Right lobe of liver (tissue), 4 donors: ENCODE measurements around the gene DAZAP1.

Source experiments
- POLR2A ChIP-seq: fragments of 450-650 bp; IDR thresholded peaks from one replicate; pipeline ENCODE4 v1.6.1; 2017; ENCODE audit warnings: antibody characterized with exemption, mild to moderate bottlenecking
- TF ChIP-seq, protein P1 (sequence below), 4 donors: fragments of 200-600 bp in 3 of 4; fragments of 450-650 bp in 1 of 4; IDR thresholded peaks; one replicate each; pipeline versions ENCODE4 v1.5.1 to v1.8.0; 2016 to 2022; ENCODE audit warnings: antibody characterized with exemption in 4 of 4, mild to moderate bottlenecking in 2 of 4
- donor health status: DM: no; HTN: no; CAD: no.
- donor health status: DM: no; HTN: no; CAD: no.
- donor health status: DM: no; HTN: yes; CAD: no.

DNA sequence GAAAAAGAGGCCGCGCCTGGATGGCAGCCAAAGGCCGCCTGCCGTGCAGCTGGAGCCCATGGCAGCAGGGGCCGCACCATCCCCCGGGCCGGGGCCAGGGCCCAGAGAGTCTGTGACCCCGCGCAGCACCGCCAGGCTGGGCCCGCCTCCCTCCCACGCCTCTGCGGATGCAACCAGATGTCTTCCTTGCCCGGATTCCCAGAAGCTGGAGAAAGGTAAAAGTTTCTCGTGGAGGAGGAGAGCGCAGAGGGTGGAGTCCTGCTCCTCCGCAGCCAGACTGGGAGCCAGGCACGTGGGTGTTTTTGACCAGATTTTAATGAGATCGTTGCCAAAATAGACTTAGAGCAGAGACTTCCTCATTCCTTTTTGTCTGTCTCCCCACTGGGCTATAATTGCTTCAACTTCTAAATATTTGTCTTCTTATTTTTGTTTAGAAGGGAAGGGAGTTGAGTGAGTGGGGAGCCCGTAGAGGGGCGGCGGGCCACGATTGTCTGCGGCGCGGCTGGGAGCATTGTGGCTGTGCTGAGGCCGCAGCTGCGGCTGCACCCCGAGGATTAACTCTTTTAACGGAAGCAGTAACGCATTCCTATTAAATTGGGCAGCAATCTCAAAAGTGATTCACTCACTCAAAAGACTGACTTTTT lies 46.4 kb upstream of the DAZAP1 start:
- TF ChIP-seq, protein P1, sequence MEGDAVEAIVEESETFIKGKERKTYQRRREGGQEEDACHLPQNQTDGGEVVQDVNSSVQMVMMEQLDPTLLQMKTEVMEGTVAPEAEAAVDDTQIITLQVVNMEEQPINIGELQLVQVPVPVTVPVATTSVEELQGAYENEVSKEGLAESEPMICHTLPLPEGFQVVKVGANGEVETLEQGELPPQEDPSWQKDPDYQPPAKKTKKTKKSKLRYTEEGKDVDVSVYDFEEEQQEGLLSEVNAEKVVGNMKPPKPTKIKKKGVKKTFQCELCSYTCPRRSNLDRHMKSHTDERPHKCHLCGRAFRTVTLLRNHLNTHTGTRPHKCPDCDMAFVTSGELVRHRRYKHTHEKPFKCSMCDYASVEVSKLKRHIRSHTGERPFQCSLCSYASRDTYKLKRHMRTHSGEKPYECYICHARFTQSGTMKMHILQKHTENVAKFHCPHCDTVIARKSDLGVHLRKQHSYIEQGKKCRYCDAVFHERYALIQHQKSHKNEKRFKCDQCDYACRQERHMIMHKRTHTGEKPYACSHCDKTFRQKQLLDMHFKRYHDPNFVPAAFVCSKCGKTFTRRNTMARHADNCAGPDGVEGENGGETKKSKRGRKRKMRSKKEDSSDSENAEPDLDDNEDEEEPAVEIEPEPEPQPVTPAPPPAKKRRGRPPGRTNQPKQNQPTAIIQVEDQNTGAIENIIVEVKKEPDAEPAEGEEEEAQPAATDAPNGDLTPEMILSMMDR (IDR thresholded peaks at IDR 0.05), result no peak
- TF ChIP-seq POLR2A, result no peak
